GM21526 (cell line): ENCODE measurements around the gene HPN.
"Not testable (repeated sequence)": the region's sequence is repeated elsewhere in the genome, so short reads cannot be mapped to it uniquely, and the experiment has no call there.

Experiments used
- ATAC-seq: cut with Tn5 transposase; IDR thresholded peaks from one replicate; pipeline ENCODE4 v1.9.1; 2021; ENCODE audit warnings: moderate library complexity; ENCODE audit not compliant: unreplicated experiment, low FRiP score

HPN gene

DNA sequence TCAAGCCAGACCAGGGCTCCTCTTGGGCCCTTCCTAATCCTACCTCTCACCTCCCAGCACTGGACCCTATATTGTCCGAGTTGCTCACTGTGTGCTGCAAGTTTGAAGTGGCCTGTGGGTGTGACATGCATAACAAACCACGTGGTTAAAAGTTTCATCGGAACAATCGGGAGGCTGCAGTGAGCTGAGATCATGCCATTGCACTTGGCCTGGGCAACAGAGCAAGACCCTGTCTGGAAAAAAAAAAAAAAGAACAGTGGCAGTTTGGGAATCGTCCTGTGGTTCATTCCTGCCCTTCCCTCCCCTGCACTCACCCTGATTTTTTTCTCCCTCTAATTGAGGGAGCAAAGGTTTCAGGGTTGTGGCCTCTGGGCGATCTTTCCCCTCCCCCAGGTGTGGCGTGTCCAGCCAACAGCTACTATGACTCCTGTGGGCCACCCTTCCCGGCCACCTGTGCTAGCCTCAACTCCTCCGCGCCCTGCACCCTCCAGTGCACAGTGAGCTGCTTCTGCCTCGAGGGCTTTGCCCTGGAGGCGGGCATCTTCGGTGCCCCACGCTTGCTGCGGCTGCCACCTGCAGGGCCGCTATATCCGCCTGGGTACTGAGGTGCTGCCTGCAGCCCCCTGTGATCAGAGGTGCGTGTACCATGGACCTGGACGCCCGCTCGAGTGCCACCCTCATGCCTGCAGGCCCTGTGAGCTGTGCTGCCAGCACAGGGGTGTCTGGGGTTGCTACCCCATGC lies 57.8 kb downstream of the HPN start:
- ATAC-seq: no peak

DNA sequence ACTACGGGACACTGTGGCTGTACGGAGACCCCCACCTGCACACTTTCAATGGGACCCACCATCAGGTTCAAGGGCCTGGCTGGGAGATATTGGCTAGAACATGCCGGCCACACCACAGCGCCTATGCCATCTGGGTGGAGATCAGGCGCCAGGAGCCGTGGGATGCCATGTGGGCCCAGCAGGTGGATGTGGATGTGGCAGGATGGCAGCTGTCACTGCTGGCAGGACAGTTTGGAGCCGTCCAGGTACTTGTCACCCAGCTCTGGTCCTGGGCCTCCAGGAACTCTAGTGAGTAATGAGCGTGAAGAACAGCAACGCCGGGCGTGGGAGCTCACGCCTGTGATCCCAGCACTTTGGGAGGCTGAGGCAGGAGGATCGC lies 58.4 kb downstream of the HPN start:
- no peak for ATAC-seq

DNA sequence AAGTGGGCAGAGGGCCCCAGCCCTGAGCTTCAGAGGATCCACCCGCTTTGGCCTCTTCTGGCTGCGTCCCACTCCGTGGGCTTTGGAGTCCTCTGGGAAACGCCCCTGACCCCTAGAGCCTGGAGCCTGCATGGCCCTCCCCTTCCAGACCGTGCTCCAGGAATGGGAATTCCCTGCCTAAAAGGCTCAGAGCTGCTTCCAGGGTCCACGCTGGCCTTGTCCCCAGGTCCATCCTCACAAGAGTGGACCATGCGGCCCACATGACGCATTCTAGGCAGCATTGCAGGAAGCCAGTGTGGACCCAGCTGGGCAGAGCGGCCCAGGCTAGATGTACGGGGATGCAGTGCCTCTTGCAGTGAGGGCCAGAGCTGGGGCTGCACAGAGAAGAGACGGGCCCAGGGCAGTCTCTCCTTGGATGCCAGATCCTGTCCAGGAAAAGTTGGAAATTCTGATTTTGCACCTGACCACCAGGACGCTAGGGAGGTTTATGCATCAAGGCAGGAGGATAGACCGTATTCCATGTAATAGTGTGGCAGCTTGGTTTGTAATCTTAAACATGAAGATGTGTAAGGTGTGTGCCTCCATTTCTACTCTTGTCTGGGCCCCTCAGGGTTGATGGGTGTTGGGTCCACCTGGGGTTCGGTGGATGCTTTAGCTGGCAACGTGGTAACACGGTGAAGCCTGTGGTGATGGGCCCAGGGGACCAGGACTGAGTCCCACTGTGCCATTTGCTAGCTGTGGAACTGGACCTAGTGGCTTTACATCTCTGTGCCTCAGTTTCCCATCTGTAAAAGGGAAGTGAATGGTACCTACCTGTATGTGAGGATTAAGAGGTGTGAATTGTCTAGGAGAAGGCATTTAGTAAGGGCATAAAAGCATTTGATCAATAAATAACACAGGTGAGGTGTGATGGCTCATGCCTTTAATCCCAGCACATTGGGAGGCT lies 59.3 kb downstream of the HPN start:
- no peak for ATAC-seq

DNA sequence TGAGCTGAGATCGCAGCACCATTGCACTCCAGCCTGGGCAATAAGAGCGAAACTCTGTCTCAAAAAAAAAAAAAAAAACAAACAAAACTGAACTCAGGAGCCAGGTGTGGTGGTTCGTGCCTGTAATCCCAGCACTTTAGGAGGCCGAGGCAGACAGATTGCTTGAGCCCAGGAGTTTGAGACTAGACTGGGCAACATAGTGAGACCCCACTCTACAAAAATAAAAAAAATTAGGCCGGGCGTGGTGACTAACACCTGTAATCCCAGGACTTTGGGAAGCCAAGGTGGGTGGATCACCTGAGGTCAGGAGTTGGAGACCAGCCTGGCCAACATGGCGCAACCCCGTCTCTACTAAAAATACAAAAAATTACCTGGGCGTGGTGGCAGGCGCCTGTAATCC lies 60.4 kb downstream of the HPN start:
- not testable (repeated sequence) for ATAC-seq

DNA sequence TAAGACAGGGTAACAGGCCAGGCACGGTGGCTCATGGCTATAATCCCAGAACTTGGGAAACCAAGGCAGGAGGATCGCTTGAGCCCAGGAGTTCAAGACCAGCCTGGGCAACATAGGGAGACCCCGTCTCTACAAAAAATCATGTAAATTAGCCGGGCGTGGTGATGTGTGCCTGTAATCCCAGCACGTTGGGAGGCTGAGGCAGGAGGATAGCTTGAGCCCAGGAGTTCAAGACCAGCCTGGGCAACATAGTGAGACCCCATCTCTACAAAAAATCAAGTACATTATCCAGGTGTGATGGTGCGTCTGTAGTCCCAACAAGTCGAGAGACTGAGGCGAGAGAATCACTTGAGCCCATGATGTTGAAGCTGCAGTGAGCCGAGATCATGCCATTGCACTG lies 62.1 kb downstream of the HPN start:
- not testable (repeated sequence) for ATAC-seq

DNA sequence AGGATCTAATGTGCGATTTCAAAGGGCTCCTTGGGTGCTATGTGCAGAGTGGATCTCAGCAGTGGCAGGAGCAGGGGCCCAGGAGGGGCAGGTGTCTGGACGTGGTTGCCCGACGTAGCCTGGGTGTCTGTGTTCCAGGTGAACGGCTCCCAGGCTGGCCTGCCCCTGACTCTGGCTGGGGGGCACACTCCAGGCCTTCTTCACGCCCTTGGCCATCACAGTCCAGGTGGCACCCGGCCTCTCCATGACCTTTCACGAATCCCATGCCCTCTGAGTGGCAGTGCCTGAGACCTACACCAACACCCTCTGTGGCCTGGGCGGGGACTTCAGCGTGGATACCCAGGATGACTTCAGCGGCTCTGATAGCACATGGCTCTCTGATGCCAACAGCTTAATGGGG lies 62.8 kb downstream of the HPN start:
- no peak for ATAC-seq

DNA sequence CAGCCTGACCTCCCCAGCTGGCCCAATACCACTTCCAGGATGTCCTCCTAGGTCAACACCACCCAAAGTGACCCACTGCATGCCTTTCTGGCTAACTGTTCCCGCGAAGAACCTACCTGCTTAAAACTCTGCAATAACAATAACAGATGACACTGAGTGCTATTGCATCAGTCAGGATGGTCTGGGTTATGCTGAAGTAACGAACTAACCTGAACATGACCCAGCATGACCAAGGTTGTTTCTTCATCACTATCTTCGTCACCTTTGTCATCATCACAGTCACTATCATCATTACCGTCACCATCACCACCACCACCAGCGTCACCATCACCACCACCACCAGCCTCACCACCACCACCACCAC lies 63.5 kb downstream of the HPN start:
- no peak for ATAC-seq

DNA sequence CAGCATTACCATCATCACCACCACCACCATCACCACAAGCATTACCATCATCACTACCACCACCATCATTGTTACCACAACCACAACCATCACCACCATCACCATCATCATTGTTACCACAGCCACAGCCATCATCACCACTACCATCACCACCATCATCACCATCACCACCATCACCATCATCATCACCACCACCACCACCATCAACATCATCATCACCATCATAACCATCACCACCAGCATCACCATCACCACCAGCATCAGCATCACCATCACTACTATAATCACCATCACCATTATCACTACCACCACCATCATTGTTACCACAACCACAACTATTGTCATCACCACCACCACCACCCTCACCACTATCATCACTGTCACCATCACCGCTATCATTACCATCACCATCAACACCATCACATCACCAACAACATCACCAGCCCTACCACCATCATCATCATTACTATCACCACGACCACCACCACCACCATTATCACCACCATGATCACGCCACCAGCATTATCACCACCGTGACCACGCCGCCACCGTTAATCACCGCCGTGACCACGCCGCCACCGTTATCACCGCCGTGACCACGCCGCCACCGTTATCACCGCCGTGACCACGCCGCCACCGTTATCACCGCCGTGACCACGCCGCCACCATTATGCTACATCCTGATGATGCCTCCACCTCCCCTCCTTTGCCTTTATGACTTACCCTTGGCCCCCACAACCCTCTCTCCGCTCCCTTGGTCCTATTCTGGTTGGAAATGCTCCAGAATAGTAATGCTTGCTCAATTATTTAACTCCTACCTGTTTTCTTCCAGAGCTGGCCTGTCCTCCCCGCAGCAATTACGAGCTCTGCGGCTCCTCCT lies 64.1 kb downstream of the HPN start:
- no peak for ATAC-seq

DNA sequence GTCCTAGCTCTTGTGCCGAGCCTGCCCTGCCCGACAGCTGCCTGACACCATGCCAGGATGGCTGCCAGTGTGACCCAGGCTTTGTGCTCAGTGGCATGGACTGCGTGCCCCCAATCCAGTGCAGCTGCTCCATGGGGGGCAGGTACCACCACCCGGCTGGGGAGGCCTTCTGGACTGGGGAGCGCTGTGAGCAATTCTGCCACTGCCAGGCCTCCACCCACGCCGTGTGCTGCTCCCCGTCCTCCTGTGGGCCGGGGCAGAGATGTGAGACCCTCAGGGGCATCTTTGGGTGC lies 64.7 kb downstream of the HPN start:
- ATAC-seq: no peak

DNA sequence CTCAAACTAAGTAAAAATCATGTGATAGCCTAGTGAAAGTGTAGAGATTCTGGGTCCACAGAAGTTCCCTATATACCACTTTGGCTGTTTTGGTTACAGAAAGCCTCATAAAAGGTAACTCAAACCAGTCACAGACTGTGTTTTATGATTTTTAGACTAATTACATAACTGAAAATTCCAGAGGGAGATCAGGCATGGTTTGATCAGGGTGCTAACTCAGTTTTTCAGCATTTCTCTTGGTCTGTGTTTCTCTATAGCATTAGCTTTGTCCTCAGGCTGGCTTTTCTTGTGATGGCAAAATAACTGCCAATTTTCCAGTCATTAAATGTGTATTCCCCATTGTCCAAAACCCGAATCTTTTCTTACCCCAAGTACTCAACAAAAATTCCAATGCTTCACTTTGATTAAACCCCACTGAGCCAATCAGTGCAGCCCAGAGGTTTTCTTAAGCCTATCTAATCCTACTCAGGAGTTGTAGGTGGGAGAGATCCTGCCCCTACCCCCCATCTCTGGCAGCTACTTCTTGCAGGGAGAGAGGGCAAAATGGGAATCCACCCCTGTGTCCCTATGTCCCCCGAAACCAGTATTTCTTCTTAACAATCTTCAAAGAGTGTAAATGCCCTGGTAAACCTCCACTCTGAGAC lies 65.5 kb downstream of the HPN start:
- no peak for ATAC-seq

DNA sequence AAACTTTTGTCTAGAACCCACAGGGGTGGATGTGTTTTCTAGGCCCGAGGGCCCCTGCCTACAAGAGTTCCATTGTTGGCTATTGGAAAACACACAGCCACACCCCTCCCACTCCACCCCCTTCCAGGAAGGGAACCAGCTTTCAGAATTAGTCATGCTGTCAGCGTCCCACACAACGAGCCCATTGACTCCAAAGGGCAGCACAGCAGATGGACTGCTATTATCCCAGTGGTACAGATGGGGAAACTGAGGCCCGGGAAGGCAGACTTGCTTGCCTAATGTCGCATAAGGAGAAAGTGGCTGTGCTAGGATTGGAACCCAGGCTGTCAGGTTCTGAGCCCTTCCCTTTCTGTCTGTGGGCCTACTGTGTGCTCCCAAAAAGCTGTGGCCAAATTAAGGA lies 66.0 kb downstream of the HPN start:
- ATAC-seq: no peak

DNA sequence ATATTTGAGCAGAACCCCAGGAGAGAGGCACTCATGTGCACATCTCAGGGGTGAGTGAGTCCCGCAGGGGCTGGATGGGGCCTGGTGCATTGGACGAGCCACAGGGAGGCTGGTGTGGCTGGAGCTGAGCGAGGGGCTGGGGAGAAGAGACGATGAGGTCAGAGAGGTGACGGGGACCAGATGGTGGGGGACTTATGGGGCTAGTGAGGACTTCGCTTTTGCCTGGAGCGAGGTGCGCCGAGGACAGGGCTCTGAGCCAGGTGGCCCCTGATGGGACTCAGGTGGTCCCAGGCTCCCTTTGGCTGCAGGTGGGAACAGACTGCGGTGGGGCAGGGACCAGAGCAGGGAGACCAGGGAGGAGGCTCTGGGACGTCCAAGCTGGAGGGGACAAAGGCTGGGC lies 67.2 kb downstream of the HPN start:
- no peak for ATAC-seq

DNA sequence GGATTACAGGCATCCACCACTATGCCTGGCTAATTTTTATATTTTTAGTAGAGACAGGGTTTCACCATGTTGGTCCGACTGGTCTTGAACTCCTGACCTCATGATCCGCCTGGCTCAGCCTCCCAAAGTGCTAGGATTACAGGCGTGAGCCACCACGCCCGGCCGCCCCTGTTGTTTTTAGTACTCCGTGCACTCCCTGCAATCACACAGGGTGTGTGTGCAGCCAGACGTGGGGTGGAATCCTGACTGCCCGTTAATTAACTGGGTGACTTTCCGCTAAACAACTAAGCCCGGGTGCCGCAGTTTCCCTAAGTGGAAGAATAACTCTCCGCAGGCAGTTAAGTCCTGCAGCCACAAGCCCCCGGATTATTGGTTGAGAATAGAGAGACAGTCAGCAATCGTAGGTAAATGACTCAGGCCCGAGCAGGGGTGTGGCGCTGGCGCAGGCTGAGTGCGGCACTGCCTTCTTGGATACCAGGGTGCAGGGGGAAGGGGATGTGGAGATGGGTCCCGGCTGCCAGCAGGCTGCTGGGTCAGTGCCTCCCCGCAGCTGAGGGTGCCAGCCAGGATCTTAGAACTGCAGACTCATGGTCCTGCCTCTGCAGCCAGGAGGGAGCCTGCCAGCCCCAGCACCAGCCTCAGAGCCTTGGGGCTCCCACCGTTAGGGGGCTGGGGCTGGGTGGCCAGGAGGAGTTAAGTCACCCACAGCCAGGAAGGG lies 68.0 kb downstream of the HPN start:
- ATAC-seq: no peak

DNA sequence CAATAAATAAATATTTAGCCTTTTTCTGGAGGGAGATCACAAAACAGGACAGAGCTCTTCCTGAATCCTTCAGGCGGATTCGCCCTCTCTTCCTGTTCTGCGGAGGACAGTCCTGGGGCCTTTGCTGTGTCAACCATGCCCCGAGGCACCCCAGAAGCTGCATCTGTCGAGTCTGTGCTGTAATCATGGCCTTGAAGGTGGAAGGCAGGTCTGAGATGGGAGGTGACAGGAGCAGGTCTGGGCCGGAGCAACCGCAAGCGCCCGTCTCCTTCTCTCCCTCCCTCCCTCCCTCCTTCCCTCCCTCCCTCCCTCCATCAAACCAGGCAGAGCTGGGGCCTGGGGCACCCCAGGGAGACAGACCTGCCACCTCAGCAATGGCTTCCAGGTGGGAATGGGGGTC lies 69.5 kb downstream of the HPN start:
- no peak for ATAC-seq

DNA sequence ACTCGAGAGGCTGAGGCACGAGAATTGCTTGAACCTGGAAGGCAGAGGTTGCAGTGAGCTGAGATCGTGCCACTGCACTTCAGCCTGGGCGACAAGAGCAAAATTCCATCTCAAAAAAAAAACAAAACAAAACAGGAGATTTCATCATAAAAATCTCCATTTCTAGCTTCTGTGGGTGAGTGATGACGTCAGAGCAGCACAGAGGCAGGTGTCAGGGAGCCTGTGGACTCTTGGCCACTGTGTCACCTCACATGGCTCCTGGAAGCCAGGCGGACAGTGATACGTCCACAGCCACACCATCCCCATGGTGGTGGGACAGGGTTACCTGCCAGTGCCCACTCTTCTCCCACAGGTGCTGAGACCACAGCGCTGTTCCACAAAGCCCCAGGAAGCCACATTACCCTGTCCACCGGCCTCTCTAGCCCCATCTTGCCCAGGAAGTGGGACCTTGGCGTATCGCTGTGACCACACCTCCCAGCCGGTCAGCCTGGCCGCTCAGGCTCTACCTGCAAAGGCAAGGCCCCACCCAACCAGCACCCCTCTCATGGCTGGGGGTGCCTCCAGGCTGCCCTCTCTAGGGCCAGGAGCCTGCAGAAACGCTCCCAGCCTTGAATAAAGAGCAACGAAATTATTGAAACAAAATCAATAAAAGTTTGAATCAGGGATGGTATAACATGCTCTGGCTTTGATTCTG lies 71.6 kb downstream of the HPN start:
- ATAC-seq: no peak

DNA sequence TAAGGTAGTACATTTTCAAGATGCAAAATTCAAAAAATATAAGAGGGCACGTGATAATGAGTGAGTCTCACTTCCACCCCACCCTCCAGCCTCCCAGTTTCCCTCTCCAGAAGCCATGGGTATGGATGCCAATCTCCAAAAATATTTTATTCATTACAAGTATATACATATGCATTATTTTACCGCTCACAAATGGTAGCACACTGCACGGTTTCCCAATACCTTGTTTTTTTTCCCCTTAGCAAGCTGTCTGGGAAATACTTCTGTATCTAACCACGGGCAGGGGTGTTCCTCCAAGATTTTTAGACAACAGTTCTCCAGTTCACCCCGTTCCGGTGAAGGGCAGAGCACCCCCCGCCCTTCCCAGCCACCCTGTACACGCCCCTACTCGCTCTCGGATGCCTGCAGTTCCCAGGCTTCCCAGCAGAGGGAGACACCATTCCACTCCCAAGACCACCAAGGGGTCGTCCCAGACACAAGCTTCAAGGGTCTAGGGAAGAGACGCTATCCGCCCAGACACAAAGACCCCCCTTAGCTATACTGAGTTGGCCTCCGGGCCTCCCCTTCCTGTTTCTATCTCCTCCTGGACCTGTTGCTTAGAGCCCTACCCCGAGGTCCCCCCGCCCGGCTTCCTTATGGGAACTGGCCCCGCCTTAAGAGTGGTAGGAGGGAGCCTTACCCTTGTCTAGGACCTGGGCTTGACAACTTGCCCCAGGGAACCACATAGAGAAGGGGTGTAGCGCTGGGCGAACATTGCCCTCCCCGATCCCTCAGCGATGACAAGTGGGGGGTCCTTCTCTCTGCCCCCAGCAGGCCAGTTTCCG lies 73.0 kb downstream of the HPN start:
- ATAC-seq: no peak

DNA sequence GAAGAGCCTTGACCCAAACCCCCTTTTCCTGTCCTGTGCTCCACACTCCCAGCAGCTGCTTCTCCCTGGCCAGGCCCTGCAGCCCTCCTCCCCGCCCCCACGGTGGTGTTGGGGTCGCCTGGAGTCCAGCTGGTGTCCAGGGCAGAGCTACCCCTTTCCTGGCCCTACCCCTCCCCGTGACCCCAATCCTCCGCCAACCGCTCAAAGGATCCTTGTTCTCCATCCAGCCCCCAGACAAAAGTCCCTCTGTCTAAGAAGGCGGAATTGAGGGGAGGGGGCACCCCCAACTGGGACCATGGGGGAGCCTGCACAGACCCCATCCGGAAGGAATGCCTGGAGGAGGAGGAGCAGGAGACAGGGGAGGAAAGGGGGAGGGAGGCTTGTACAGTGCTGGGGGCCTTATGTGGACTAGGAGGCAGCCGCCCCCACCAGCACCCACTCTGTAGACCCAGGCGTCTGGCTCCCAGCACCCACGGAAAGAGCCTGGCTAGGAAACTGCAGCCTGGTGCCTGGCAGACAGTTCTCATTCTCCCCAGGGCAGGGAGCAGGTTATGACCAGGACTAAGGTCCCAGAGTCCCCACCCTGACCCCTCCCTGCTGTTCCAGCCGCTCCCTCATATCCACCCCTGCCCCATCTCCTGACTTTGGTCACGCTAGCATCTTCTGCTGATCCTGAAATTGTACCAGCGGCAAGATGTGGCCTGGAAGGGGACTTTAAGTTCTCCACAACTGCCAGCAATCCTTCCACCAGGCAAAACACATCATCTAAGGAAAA lies 73.8 kb downstream of the HPN start, which contains the start of gene FXYD3:
FXYD3 (plus strand) TSS at position 647 of the 775 bp plus-strand sequence. CDS start 3,554 bp downstream, outside the sequence.
- no peak for ATAC-seq
